Fibroblast of the aortic adventitia (primary cell): Measurements from ENCODE around the gene GEMIN5. TPM values are rescaled to one million over a fixed set of nuclear protein-coding genes. Genes with fewer than 3 reads are reported as not detected.
A peak's percentile ranks its signal among the peaks of the same experiment; 100 is the strongest.

Experiments used
- DNase-seq: peaks from one replicate; pipeline ENCODE4 v3.0.0-alpha.2; 2010; ENCODE audit warnings: low read depth
- H3K4me3 ChIP-seq: 2 replicates; pipeline ENCODE4 v1.5.1; 2011; ENCODE audit warnings: low read depth, mild to moderate bottlenecking, control low read depth, low read length, moderate library complexity
- CTCF ChIP-seq: IDR thresholded peaks from 2 replicates; pipeline ENCODE4 v1.5.1; 2011; ENCODE audit warnings: mild to moderate bottlenecking, low read length, control low read depth, inconsistent platforms; ENCODE audit not compliant: insufficient read depth
- total RNA-seq: library from RNA; depleted of rRNA; stranded (reverse); fragments of >200 nt; gene quantifications from 2 replicates; pipeline ENCODE4 v1.2.3, GENCODE V29; 2012; ENCODE audit warnings: low replicate concordance

The GEMIN5 gene
- total RNA-seq, 1 donor: 18.2 TPM

- TF ChIP-seq CTCF: no peak
- no peak for DNase-seq
- H3K4me3 ChIP-seq: no peak overlapping the region
Observed at GRCh38 chr5:154866841-154867240, 71.2 kb downstream of the GEMIN5 start.

- no peak for DNase-seq
- TF ChIP-seq CTCF: no peak
Observed at GRCh38 chr5:154865466-154866184, 72.4 kb downstream of the GEMIN5 start.

GRCh38 chr5:154863291-154864080 is 74.5 kb downstream of the GEMIN5 start:
- H3K4me3 ChIP-seq: no peak overlapping the region
- no peak for TF ChIP-seq CTCF
- no peak for DNase-seq

More at GRCh38 chr5:154865466-154866184, 72.4 kb downstream of the GEMIN5 start:
- no peak overlapping the region for H3K4me3 ChIP-seq

- no peak for TF ChIP-seq CTCF
- no peak overlapping the region for H3K4me3 ChIP-seq
- DNase-seq: peak; percentile 14
Observed at GRCh38 chr5:154862766-154863165, 75.2 kb downstream of the GEMIN5 start.

GRCh38 chr5:154861946-154862345 is 76.1 kb downstream of the GEMIN5 start:
- DNase-seq: no peak
- no peak overlapping the region for H3K4me3 ChIP-seq
- TF ChIP-seq CTCF: no peak

- no peak for DNase-seq
- H3K4me3 ChIP-seq: peak overlapping the region; percentile 69
- no peak for TF ChIP-seq CTCF
Observed at GRCh38 chr5:154860765-154861164, 77.2 kb downstream of the GEMIN5 start.
